Naive thymus-derived CD8-positive, alpha-beta T cell (primary cell): Measurements from ENCODE around the gene THYN1. TPM values are rescaled to one million over a fixed set of nuclear protein-coding genes. Genes with fewer than 3 reads are reported as not detected.
"Not testable (repeated sequence)": the region's sequence is repeated elsewhere in the genome, so short reads cannot be mapped to it uniquely, and the experiment has no call there.

ENCODE experiments used
- ATAC-seq, 2 donors: fragments of 150-1000 bp; cut with Tn5 transposase in 1 of 2; sonication (Bioruptor Pico), chemical (Tn5 transposase) in 1 of 2; 1 replicate in 1 of 2; 2 replicates in 1 of 2; pipeline ENCODE4 v1.10.0; 2021; ENCODE audit warnings: mild to moderate bottlenecking in 2 of 2, moderate library complexity in 2 of 2
- POLR2A ChIA-PET: fragments of 350-600 bp; sonication (Branson Sonifier 250); formaldehyde crosslinking; loops from one replicate; lab custom pipeline; 2021; ENCODE audit warnings: antibody characterized with exemption; lab: Charles Lee
- DNase-seq, 10 donors: peaks; one replicate each; pipeline versions ENCODE4 v3.0.0 to v3.0.0-alpha.2; 2020 to 2022
- H3K27ac Mint-ChIP-seq, 10 donors: one replicate each; pipeline ENCODE4 v1.8.0; 2020 to 2022; ENCODE audit warnings: mild to moderate bottlenecking in 10 of 10, mixed read lengths in 10 of 10, moderate library complexity in 4 of 10, inconsistent platforms in 1 of 10
- H3K27me3 Mint-ChIP-seq, 5 donors: one replicate each; pipeline ENCODE4 v1.8.0; 2021 to 2022; ENCODE audit warnings: mixed read lengths in 5 of 5
- H3K36me3 Mint-ChIP-seq, 3 donors: one replicate each; pipeline ENCODE4 v1.8.0; 2020 to 2022; ENCODE audit warnings: mixed read lengths in 3 of 3, mild to moderate bottlenecking in 2 of 3, inconsistent platforms in 1 of 3
- H3K4me1 Mint-ChIP-seq, 4 donors: one replicate each; pipeline ENCODE4 v1.8.0; 2021 to 2022; ENCODE audit warnings: mixed read lengths in 4 of 4
- H3K4me3 Mint-ChIP-seq, 10 donors: one replicate each; pipeline ENCODE4 v1.8.0; 2020 to 2022; ENCODE audit warnings: mild to moderate bottlenecking in 10 of 10, mixed read lengths in 10 of 10, moderate library complexity in 6 of 10, inconsistent platforms in 1 of 10
- H3K9me3 Mint-ChIP-seq, 9 donors: one replicate each; pipeline ENCODE4 v1.8.0; 2020 to 2022; ENCODE audit warnings: mixed read lengths in 9 of 9, mild to moderate bottlenecking in 3 of 9, inconsistent platforms in 1 of 9, moderate library complexity in 1 of 9
- polyA plus RNA-seq, 3 donors: library from polyadenylated mRNA; unstranded; fragments of 300-500 nt; fragmentation: Illumina TruSeq; gene quantifications; one replicate each; pipeline ENCODE4 v1.2.3, GENCODE V29; 2021
- total RNA-seq, 8 experiments: library from RNA in 2 of 8; stranded (reverse) in 2 of 8; gene quantifications; one replicate each; pipeline ENCODE4 v1.2.3 and lab custom pipeline; 2021 to 2026

The THYN1 gene
- total and polyA plus RNA-seq, 5 experiments from 2014 or later: 79.0 to 207 (median 172) TPM

- no peaks in the 10 kb centered on the region for H3K9me3 Mint-ChIP-seq
- ATAC-seq: no peak
- no peak for DNase-seq
- H3K4me1 Mint-ChIP-seq: peaks cover 16 to 34% (median 21%) of the 10 kb centered on the region in 4 donors
- POLR2A ChIA-PET: no interaction called here
- H3K27ac Mint-ChIP-seq: no peak overlapping the region
- peaks cover 0 to 56% (median 8%) of the 10 kb centered on the region in 3 donors for H3K36me3 Mint-ChIP-seq
- no peaks in the 10 kb centered on the region for H3K27me3 Mint-ChIP-seq
- no peak overlapping the region for H3K4me3 Mint-ChIP-seq
Measured at GRCh38 chr11:134258577-134258976, 5.4 kb upstream of the THYN1 start.

GRCh38 chr11:134257101-134257500, 3.9 kb upstream of the THYN1 start:
- ATAC-seq: no peak
- H3K27ac Mint-ChIP-seq: no peak overlapping the region

GRCh38 chr11:134255184-134255561, 2.0 kb upstream of the THYN1 start:
- peak overlapping the region in 5 of 10 donors; percentile 18 to 100 (median 64) for H3K4me3 Mint-ChIP-seq
- peaks cover 21 to 44% (median 39%) of the 10 kb centered on the region in 4 donors for H3K4me1 Mint-ChIP-seq
- not testable (repeated sequence) for H3K27me3 Mint-ChIP-seq, ATAC-seq, H3K9me3 Mint-ChIP-seq, DNase-seq
- H3K36me3 Mint-ChIP-seq: peaks cover 0 to 39% (median 9%) of the 10 kb centered on the region in 3 donors
- POLR2A ChIA-PET: interaction anchor here (0.9 to 1.8 kb wide), 2 partner anchors 21 to 308 kb away, joined by 3 to 10 read pairs; partner anchors contain the start of gene GLB1L3
- H3K27ac Mint-ChIP-seq: peak overlapping the region in 1 of 10 donors; percentile 35

More at GRCh38 chr11:134257101-134257500, 3.9 kb upstream of the THYN1 start:
- peaks cover 0 to 45% (median 8%) of the 10 kb centered on the region in 3 donors for H3K36me3 Mint-ChIP-seq
- no peaks in the 10 kb centered on the region for H3K27me3 Mint-ChIP-seq
- DNase-seq: no peak
- no peak overlapping the region for H3K4me3 Mint-ChIP-seq
- peaks cover 21 to 41% (median 30%) of the 10 kb centered on the region in 4 donors for H3K4me1 Mint-ChIP-seq
- no peaks in the 10 kb centered on the region for H3K9me3 Mint-ChIP-seq
- POLR2A ChIA-PET: interaction anchor here (1.0 kb wide), 1 partner anchor 33 kb away, joined by 4 read pairs; the partner anchor contains the start of gene VPS26B

GRCh38 chr11:134254433-134255183, 1.5 kb upstream of the THYN1 start:
- POLR2A ChIA-PET: interaction anchor here (0.8 to 1.8 kb wide), 4 partner anchors 22 to 307 kb away, joined by 3 to 10 read pairs (median 6); partner anchors contain the start of genes GLB1L3, IGSF9B and VPS26B
- peak overlapping the region; percentile 91 to 100 (median 96) for H3K4me3 Mint-ChIP-seq
- H3K27ac Mint-ChIP-seq: peak overlapping the region in 7 of 10 donors; percentile 31 to 94 (median 86)
- no peak for ATAC-seq
- DNase-seq: no peak
- H3K27me3 Mint-ChIP-seq: no peaks in the 10 kb centered on the region
- peaks cover 0 to 39% (median 6%) of the 10 kb centered on the region in 3 donors for H3K36me3 Mint-ChIP-seq
- peaks cover 21 to 44% (median 39%) of the 10 kb centered on the region in 4 donors for H3K4me1 Mint-ChIP-seq
- no peaks in the 10 kb centered on the region for H3K9me3 Mint-ChIP-seq

- H3K27me3 Mint-ChIP-seq: no peaks in the 10 kb centered on the region
- H3K9me3 Mint-ChIP-seq: no peaks in the 10 kb centered on the region
- H3K27ac Mint-ChIP-seq: peak overlapping the region; percentile 80 to 97 (median 94)
- H3K4me1 Mint-ChIP-seq: peaks cover 18 to 44% (median 39%) of the 10 kb centered on the region in 4 donors
- ATAC-seq: peak; percentile 40 to 41
- POLR2A ChIA-PET: interaction anchor here (0.6 to 6.3 kb wide), 2 partner anchors 19 to 26 kb away, joined by 3 to 115 read pairs; partner anchors contain the start of genes NCAPD3 and VPS26B
- DNase-seq: peak in 3 of 10 donors; percentile 5 to 25 (median 24)
- peak overlapping the region; percentile 91 to 100 (median 96) for H3K4me3 Mint-ChIP-seq
- peaks cover 0 to 39% (median 4%) of the 10 kb centered on the region in 3 donors for H3K36me3 Mint-ChIP-seq
Measured at GRCh38 chr11:134252346-134253187, 585 bp downstream of the THYN1 start.

GRCh38 chr11:134250675-134251074, 2.5 kb downstream of the THYN1 start:
- Mint-ChIP-seq H3K4me3 (no peak overlapping the region), H3K9me3 (no peaks in the 10 kb centered on the region), H3K27ac (peak overlapping the region in 3 of 10 donors; percentile 47 to 65 (median 53)), H3K27me3 (no peaks in the 10 kb centered on the region), H3K36me3 (peaks cover 0 to 45% (median 4%) of the 10 kb centered on the region in 3 donors), H3K4me1 (peaks cover 14 to 38% (median 35%) of the 10 kb centered on the region in 4 donors)
- DNase-seq (no peak), ATAC-seq (no peak)
- POLR2A ChIA-PET: interaction anchor here (0.6 to 6.3 kb wide), 2 partner anchors 22 to 24 kb away, joined by 3 to 115 read pairs; partner anchors contain the start of genes NCAPD3 and VPS26B

GRCh38 chr11:134250246-134250645, 2.9 kb downstream of the THYN1 start:
- no peak overlapping the region for H3K4me3 Mint-ChIP-seq

GRCh38 chr11:134248910-134249480, 4.2 kb downstream of the THYN1 start:
- ATAC-seq (no peak), DNase-seq (no peak)
- H3K9me3 Mint-ChIP-seq: no peaks in the 10 kb centered on the region
- POLR2A ChIA-PET: interaction anchor here (0.7 to 6.3 kb wide), 3 partner anchors 18 to 24 kb away, joined by 3 to 115 read pairs (median 5); partner anchors contain the start of genes NCAPD3 and VPS26B
- H3K36me3 Mint-ChIP-seq: peaks cover 0 to 59% (median 6%) of the 10 kb centered on the region in 3 donors
- no peaks in the 10 kb centered on the region for H3K27me3 Mint-ChIP-seq
- H3K27ac Mint-ChIP-seq: peak overlapping the region in 8 of 10 donors; percentile 8 to 92 (median 58)
- H3K4me3 Mint-ChIP-seq: peak overlapping the region in 1 of 10 donors; percentile 16
- peaks cover 7 to 22% (median 21%) of the 10 kb centered on the region in 4 donors for H3K4me1 Mint-ChIP-seq

More at GRCh38 chr11:134250246-134250645, 2.9 kb downstream of the THYN1 start:
- H3K36me3 Mint-ChIP-seq: peaks cover 0 to 48% (median 4%) of the 10 kb centered on the region in 3 donors
- H3K9me3 Mint-ChIP-seq: no peaks in the 10 kb centered on the region
- peaks cover 14 to 33% (median 31%) of the 10 kb centered on the region in 4 donors for H3K4me1 Mint-ChIP-seq
- no peaks in the 10 kb centered on the region for H3K27me3 Mint-ChIP-seq
- DNase-seq: no peak
- H3K27ac Mint-ChIP-seq: peak overlapping the region in 3 of 10 donors; percentile 9 to 62 (median 55)
- POLR2A ChIA-PET: interaction anchor here (6.3 kb wide), 1 partner anchor 24 kb away, joined by 115 read pairs; the partner anchor contains the start of genes NCAPD3 and VPS26B
- no peak for ATAC-seq

GRCh38 chr11:134246678-134247077, 6.5 kb downstream of the THYN1 start:
- Mint-ChIP-seq H3K4me3 (no peak overlapping the region), H3K27me3 (no peaks in the 10 kb centered on the region), H3K9me3 (no peaks in the 10 kb centered on the region), H3K27ac (peak overlapping the region in 4 of 10 donors; percentile 63 to 73 (median 66)), H3K36me3 (peaks cover 0 to 81% (median 9%) of the 10 kb centered on the region in 3 donors), H3K4me1 (peaks cover 0 to 9% (median 4%) of the 10 kb centered on the region in 4 donors)
- POLR2A ChIA-PET: no interaction called here
- ATAC-seq (no peak), DNase-seq (no peak)

GRCh38 chr11:134246100-134246499, 7.1 kb downstream of the THYN1 start:
- ATAC-seq (no peak), DNase-seq (no peak)
- no peaks in the 10 kb centered on the region for H3K9me3 Mint-ChIP-seq
- POLR2A ChIA-PET: interaction anchor here (1.5 kb wide), 1 partner anchor 22 kb away, joined by 3 read pairs; the partner anchor contains the start of gene VPS26B
- H3K27ac Mint-ChIP-seq: peak overlapping the region in 1 of 10 donors; percentile 49
- no peak overlapping the region for H3K4me3 Mint-ChIP-seq
- H3K36me3 Mint-ChIP-seq: peaks cover 0 to 80% (median 9%) of the 10 kb centered on the region in 3 donors
- peaks cover 0 to 3% (median 0%) of the 10 kb centered on the region in 4 donors for H3K4me1 Mint-ChIP-seq
- H3K27me3 Mint-ChIP-seq: no peaks in the 10 kb centered on the region

- no peaks in the 10 kb centered on the region for H3K9me3 Mint-ChIP-seq
- H3K27ac Mint-ChIP-seq: peak overlapping the region in 1 of 10 donors; percentile 56
- POLR2A ChIA-PET: interaction anchor here (1.5 kb wide), 1 partner anchor 21 kb away, joined by 3 read pairs; the partner anchor contains the start of gene VPS26B
- no peak overlapping the region for H3K4me3 Mint-ChIP-seq
- H3K4me1 Mint-ChIP-seq: peaks cover 0 to 2% (median 0%) of the 10 kb centered on the region in 4 donors
- peaks cover 0 to 84% (median 9%) of the 10 kb centered on the region in 3 donors for H3K36me3 Mint-ChIP-seq
- no peak for ATAC-seq
- no peak for DNase-seq
- H3K27me3 Mint-ChIP-seq: no peaks in the 10 kb centered on the region
Measured at GRCh38 chr11:134245434-134245833, 7.7 kb downstream of the THYN1 start.
